Astrocyte (in vitro differentiated cells and primary cell): ENCODE measurements around the gene NLRP6. TPM values are rescaled to one million over a fixed set of nuclear protein-coding genes. Genes with fewer than 3 reads are reported as not detected.

ENCODE experiments used
- total RNA-seq: library from RNA; stranded (reverse); gene quantifications from 2 replicates; pipeline ENCODE4 v1.2.1, GENCODE V29; 2021

The NLRP6 gene
- total RNA-seq, 1 donor from 2014 or later = not detected

Other genes starting within 250 kb of the NLRP6 start
- gene SCGB1C1, start 85.3 kb upstream of the NLRP6 start, total RNA-seq = not detected in 2 replicates
- gene BET1L, start 71.0 kb upstream of the NLRP6 start, total RNA-seq = 73.2 and 81.6 TPM in 2 replicates
- 157 TPM in 2 replicates for gene RIC8A, start 70.7 kb upstream of the NLRP6 start, total RNA-seq
- 10.9 and 12.0 TPM in 2 replicates for gene SIRT3, start 42.1 kb upstream of the NLRP6 start, total RNA-seq
- 131 and 137 TPM in 2 replicates for gene PSMD13, start 41.4 kb upstream of the NLRP6 start, total RNA-seq
- gene PGGHG, start 10.7 kb downstream of the NLRP6 start, total RNA-seq = 22.9 and 25.1 TPM in 2 replicates
- gene IFITM5, start 21.1 kb downstream of the NLRP6 start, total RNA-seq = not detected in 2 replicates
- 474 and 575 TPM in 2 replicates for gene IFITM2, start 29.4 kb downstream of the NLRP6 start, total RNA-seq
- 526 and 631 TPM in 2 replicates for gene IFITM1, start 35.6 kb downstream of the NLRP6 start, total RNA-seq
- 642 and 757 TPM in 2 replicates for gene IFITM3, start 42.5 kb downstream of the NLRP6 start, total RNA-seq
- gene B4GALNT4, start 91.1 kb downstream of the NLRP6 start, total RNA-seq = 64.6 and 68.5 TPM in 2 replicates
- 1.1 and 2.1 TPM in 2 replicates for gene PKP3, start 115.8 kb downstream of the NLRP6 start, total RNA-seq
- gene SIGIRR, start 136.6 kb downstream of the NLRP6 start, total RNA-seq = 6.2 and 7.2 TPM in 2 replicates
- 0.82 and 1.9 TPM in 2 replicates for gene ANO9, start 163.6 kb downstream of the NLRP6 start, total RNA-seq
- gene PTDSS2, start 171.9 kb downstream of the NLRP6 start, total RNA-seq = 40.3 and 47.3 TPM in 2 replicates
- 117 and 130 TPM in 2 replicates for gene RNH1, start 228.8 kb downstream of the NLRP6 start, total RNA-seq